Measurements from ENCODE around the gene TM9SF3. TPM values are rescaled to one million over a fixed set of nuclear protein-coding genes. Genes with fewer than 3 reads are reported as not detected.
A peak's percentile ranks its signal among the peaks of the same experiment; 100 is the strongest.

The TM9SF3 gene
- total and polyA plus RNA-seq, 8 donors = 28.6 to 343 (median 72.2) TPM

GRCh38 chr10:96512524-96513304 is 74.1 kb downstream of the TM9SF3 start:
- TF ChIP-seq POLR2A (IDR thresholded peaks at IDR 0.05) (no peak), EP300 (IDR thresholded peaks at IDR 0.05) (no peak), POLR2AphosphoS5 (IDR thresholded peaks at IDR 0.05) (no peak)
- peaks cover 0 to 2% (median under 1%) of the 10 kb centered on the region in 4 donors for H3K36me3 ChIP-seq
- H3K27me3 ChIP-seq = peaks cover 0 to 32% (median 17%) of the 10 kb centered on the region in 3 donors
- peak overlapping the region; percentile 55 to 74 (median 57) for H3K4me3 ChIP-seq
- peak overlapping the region in 1 of 5 donors; percentile 69 for H3K27ac ChIP-seq
- 1 to 4% (median 2%) methylated on average over 48 to 65 of the region's 65 CpGs for WGBS, 5 donors
- DNase-seq = peak in 1 of 2 donors; percentile 69
- H3K4me1 ChIP-seq = peaks cover 21 to 30% (median 26%) of the 10 kb centered on the region in 4 donors
- intact Hi-C loops (cut with DNase I; ENCODE audit: low total_unique reads) = no loop called here
- H3K9me3 ChIP-seq = no peaks in the 10 kb centered on the region

- intact Hi-C loops (cut with DNase I; ENCODE audit: low total_unique reads) = no loop called here
- TF ChIP-seq POLR2AphosphoS5 (IDR thresholded peaks at IDR 0.05) (no peak), EP300 (IDR thresholded peaks at IDR 0.05) (no peak), CTCF (IDR thresholded peaks at IDR 0.05) (peak in 5 of 7 experiments; percentile 10 to 37 (median 29)), POLR2A (IDR thresholded peaks at IDR 0.05) (no peak)
- no peaks in the 10 kb centered on the region for H3K9me3 ChIP-seq
- DNase-seq = peak; percentile 39 to 64
- WGBS, 5 donors = 65 to 75% (median 68%) methylated on average over 6 to 7 of the region's 7 CpGs
- no peaks in the 10 kb centered on the region for H3K36me3 ChIP-seq
- H3K27ac ChIP-seq = no peak overlapping the region
- H3K4me3 ChIP-seq = no peak overlapping the region
- peaks cover 21 to 30% (median 26%) of the 10 kb centered on the region in 4 donors for H3K4me1 ChIP-seq
- H3K27me3 ChIP-seq = peaks cover 0 to 32% (median 17%) of the 10 kb centered on the region in 3 donors
Observed at GRCh38 chr10:96511044-96511945, 75.5 kb downstream of the TM9SF3 start.

DNA sequence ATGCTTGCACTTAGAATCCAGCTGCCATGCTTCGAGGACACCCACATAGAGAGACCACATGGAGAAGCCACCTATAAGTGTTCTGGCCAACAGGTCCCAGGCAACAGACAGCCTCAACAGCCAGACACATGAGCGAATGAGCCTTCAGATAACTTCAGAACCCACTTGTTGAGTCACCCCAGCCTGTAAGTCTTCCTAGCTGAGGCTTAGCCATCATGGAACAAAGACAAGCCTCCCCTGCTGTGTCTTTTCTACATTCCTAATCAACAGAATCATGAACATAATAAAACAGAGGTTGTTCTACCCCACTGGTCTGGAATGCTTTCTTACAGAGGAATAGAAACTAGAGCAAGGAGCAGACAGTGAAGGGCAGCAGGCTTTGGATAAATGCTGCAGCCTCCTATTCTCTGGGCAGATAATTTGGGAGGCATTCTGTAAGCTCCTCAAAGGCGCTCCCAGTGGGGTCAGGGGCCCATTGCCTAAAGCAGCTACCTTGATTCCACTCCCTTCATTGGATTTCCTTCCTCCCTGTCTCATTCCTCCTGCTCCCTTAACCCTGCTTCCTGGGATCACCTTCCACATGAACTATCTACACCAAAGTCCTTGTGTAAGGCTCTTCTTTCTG is 77.7 kb downstream of the TM9SF3 start:
- DNase-seq = no peak
- Histone ChIP-seq H3K4me3 (no peak overlapping the region), H3K36me3 (no peaks in the 10 kb centered on the region), H3K27me3 (peaks cover 0 to 29% (median 17%) of the 10 kb centered on the region in 3 donors), H3K4me1 (peaks cover 17 to 22% (median 21%) of the 10 kb centered on the region in 4 donors), H3K9me3 (no peaks in the 10 kb centered on the region), H3K27ac (no peak overlapping the region)
- intact Hi-C loops (cut with DNase I; ENCODE audit: low total_unique reads) = loop anchor here (10.0 kb wide), 1 partner anchor 124 kb away; no protein-coding TSS in a partner anchor
- WGBS, 5 donors = 78 to 90% (median 86%) methylated on average over 3 of the region's 3 CpGs
- TF ChIP-seq EP300 (IDR thresholded peaks at IDR 0.05) = no peak
- no peak for TF ChIP-seq POLR2AphosphoS5 (IDR thresholded peaks at IDR 0.05)
- TF ChIP-seq CTCF (IDR thresholded peaks at IDR 0.05) = no peak
- TF ChIP-seq POLR2A (IDR thresholded peaks at IDR 0.05) = no peak

- no peak for TF ChIP-seq POLR2A (IDR thresholded peaks at IDR 0.05)
- H3K36me3 ChIP-seq = no peaks in the 10 kb centered on the region
- peaks cover 0 to 16% (median 5%) of the 10 kb centered on the region in 3 donors for H3K27me3 ChIP-seq
- WGBS, 5 donors = 76 to 90% (median 86%) methylated on average over 2 of the region's 2 CpGs
- peaks cover 0 to under 1% (median under 1%) of the 10 kb centered on the region in 4 donors for H3K4me1 ChIP-seq
- intact Hi-C loops (cut with DNase I; ENCODE audit: low total_unique reads) = loop anchor here (10.0 kb wide), 1 partner anchor 122 kb away; no protein-coding TSS in a partner anchor
- H3K4me3 ChIP-seq = no peak overlapping the region
- H3K27ac ChIP-seq = no peak overlapping the region
- no peak for DNase-seq
- H3K9me3 ChIP-seq = no peaks in the 10 kb centered on the region
Observed at GRCh38 chr10:96507044-96507443, 79.8 kb downstream of the TM9SF3 start.
